Suppressor macrophage treated with lipopolysaccharide for 4 hours (primary cell): ENCODE results near the gene ZNF143.

Source experiments
- DNase-seq: peaks from one replicate; pipeline ENCODE4 v3.0.0-alpha.2; 2020

ZNF143 gene

DNA sequence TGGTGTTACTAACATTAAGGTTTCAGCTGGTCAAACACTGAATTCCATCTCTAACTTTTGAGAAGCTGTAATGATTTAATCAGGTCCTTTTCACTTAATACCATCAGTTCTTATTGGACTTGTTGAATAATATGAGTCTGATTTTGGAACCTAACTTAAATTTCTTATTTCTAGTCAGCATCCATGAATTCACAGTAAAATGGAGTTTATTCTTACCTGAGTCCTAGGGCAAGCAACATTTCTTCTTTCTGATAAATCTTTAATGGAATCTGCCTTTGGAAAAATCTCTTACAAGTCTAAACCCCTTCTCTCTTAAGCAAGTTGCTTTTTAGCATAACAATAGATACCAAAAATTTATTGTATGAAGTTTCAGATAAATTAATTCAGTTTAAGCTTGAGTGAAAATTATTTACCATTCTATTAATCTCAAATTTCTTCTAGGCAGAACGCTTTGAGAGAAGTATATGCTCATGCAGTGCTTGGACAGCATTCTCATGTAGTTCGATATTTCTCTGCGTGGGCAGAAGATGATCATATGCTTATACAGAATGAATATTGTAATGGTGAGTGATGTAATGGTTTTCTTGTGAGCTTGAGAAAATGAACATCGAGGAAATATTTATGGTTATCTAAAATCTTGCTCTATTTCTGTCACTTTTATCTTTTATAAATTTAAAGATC, 116.0 kb downstream of the ZNF143 start:
- DNase-seq, result no peak

DNA sequence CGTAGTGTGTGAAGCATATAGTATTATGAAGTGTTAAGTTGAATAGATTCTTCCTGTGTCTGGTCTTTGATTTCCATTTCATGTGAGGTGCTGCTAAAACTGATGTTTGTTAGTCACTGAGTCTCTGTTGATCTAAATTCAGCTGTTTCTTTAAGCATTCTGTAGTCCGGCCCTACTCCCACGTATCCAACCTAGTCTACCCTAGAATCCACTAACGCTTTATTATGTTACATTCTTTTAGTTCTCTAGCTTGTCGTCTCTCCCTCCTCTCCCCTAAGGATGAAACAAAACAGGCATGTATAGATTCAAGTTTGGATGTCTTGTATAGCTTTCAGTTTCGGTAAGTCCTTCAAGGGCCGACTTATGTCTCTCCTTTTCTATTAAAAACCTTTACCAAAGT, 116.7 kb downstream of the ZNF143 start:
- no peak for DNase-seq
